PC-9 (cell line): ENCODE data around the gene SLC2A8.

ENCODE experiments used
- EZH2 ChIP-seq: fragments of 200-600 bp; sonication (generic); IDR thresholded peaks from 2 replicates; pipeline ENCODE4 v1.8.0; 2017; ENCODE audit warnings: antibody characterized with exemption, low read depth
- TF ChIP-seq, protein P1 (sequence below): fragments of 200-600 bp; sonication (generic); conservative IDR thresholded peaks from 2 replicates; pipeline ENCODE4 v1.6.1; 2017; ENCODE audit warnings: mixed run types, antibody characterized with exemption, mild to moderate bottlenecking, moderate library complexity

DNA sequence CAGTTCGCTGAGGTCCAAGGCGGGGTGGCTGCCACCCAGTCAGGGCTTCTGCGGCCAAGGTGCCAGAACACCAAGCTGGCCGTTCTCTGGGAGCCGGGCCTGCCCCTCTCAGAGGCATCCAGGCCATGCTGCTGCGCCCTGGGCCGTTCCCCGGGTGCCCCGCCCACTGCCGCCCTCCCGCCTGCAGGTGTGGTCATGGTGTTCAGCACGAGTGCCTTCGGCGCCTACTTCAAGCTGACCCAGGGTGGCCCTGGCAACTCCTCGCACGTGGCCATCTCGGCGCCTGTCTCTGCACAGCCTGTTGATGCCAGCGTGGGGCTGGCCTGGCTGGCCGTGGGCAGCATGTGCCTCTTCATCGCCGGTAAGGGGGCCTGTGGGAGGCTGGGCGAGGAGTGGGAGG lies 7.7 kb downstream of the SLC2A8 start:
- TF ChIP-seq, protein P1, sequence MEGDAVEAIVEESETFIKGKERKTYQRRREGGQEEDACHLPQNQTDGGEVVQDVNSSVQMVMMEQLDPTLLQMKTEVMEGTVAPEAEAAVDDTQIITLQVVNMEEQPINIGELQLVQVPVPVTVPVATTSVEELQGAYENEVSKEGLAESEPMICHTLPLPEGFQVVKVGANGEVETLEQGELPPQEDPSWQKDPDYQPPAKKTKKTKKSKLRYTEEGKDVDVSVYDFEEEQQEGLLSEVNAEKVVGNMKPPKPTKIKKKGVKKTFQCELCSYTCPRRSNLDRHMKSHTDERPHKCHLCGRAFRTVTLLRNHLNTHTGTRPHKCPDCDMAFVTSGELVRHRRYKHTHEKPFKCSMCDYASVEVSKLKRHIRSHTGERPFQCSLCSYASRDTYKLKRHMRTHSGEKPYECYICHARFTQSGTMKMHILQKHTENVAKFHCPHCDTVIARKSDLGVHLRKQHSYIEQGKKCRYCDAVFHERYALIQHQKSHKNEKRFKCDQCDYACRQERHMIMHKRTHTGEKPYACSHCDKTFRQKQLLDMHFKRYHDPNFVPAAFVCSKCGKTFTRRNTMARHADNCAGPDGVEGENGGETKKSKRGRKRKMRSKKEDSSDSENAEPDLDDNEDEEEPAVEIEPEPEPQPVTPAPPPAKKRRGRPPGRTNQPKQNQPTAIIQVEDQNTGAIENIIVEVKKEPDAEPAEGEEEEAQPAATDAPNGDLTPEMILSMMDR, result no peak
- TF ChIP-seq EZH2, result no peak
